Measurements from ENCODE around the gene SNORC.

- TF ChIP-seq CTCF (IDR thresholded peaks at IDR 0.05; ENCODE audit: low read depth, low read length, missing input control) (no peak), TAF1 (conservative IDR thresholded peaks at IDR 0.05) (no peak), RAD21 (IDR thresholded peaks at IDR 0.05) (no peak), ATF3 (IDR thresholded peaks at IDR 0.05) (no peak), REST (IDR thresholded peaks at IDR 0.05) (no peak), FOXA1 (IDR thresholded peaks at IDR 0.05) (no peak), NR2F2 (IDR thresholded peaks at IDR 0.05) (no peak), MAX (IDR thresholded peaks at IDR 0.05) (no peak), ZBTB33 (IDR thresholded peaks at IDR 0.05) (no peak), JUND (IDR thresholded peaks at IDR 0.05) (no peak), GABPA (IDR thresholded peaks at IDR 0.05 in 1 of 2, conservative IDR thresholded peaks at IDR 0.05 in 1 of 2) (no peak), EGR1 (IDR thresholded peaks at IDR 0.05; ENCODE audit: low read depth in 2 of 2) (no peak), SP1 (IDR thresholded peaks at IDR 0.05) (no peak), YY1 (IDR thresholded peaks at IDR 0.05) (no peak)
These were observed 33.9 kb downstream of the SNORC start for GRCh38 chr2:232903989-232904388.

Measured in liver (tissue), 3 donors.